PC-3 (cell line): ENCODE measurements around the gene CMSS1. TPM values are rescaled to one million over a fixed set of nuclear protein-coding genes. Genes with fewer than 3 reads are reported as not detected.

Experiments
- ATAC-seq: fragments of 200-7000 bp; cut with Tn5 transposase; 2 replicates; pipeline ENCODE4 v1.9.1; 2020; ENCODE audit warnings: mild to moderate bottlenecking, moderate library complexity
- BruUV-seq: library from RNA; stranded (reverse); fragments of 400-500 nt; replicated peaks from 2 replicates; lab custom pipeline; 2021; lab: Mats Ljungman, UMichigan
- CTCF ChIA-PET: fragments of 300-600 bp; sonication (Branson Sonifier 250); formaldehyde crosslinking; loops from one replicate; lab custom pipeline; 2022; ENCODE audit warnings: antibody characterized with exemption; lab: Charles Lee
- POLR2A ChIA-PET: fragments of 300-600 bp; sonication (Branson Sonifier 250); formaldehyde crosslinking; loops from one replicate; lab custom pipeline; 2022; ENCODE audit warnings: antibody characterized with exemption; ENCODE audit not compliant: unreplicated experiment; lab: Charles Lee
- DNase-seq: peaks from one replicate; pipeline ENCODE4 v3.0.0-alpha.2; 2015
- H2AFZ ChIP-seq: fragments of 300-600 bp; sonication (generic); 2 replicates; pipeline ENCODE4 v1.6.0; 2016; ENCODE audit warnings: antibody characterized with exemption, low read length
- H3F3A ChIP-seq: fragments of 300-600 bp; sonication (generic); one replicate; pipeline ENCODE4 v1.6.0; 2017; ENCODE audit warnings: antibody characterized with exemption, low read length, control low read depth, mild to moderate bottlenecking; ENCODE audit not compliant: unreplicated experiment
- H3K27ac ChIP-seq: fragments of 300-600 bp; sonication (generic); 2 replicates; pipeline ENCODE4 v1.5.1; 2016; ENCODE audit warnings: mild to moderate bottlenecking, low read length
- H3K27me3 ChIP-seq: fragments of 300-600 bp; sonication (generic); 2 replicates; pipeline ENCODE4 v1.6.1; 2016; ENCODE audit warnings: low read length, mixed read lengths
- H3K36me3 ChIP-seq: fragments of 300-600 bp; sonication (generic); 2 replicates; pipeline ENCODE4 v1.6.1; 2016; ENCODE audit warnings: low read depth, mixed run types, low read length, mixed read lengths
- H3K4me1 ChIP-seq: fragments of 300-600 bp; sonication (generic); 2 replicates; pipeline ENCODE4 v1.5.1; 2016; ENCODE audit warnings: low read length; ENCODE audit not compliant: insufficient read depth
- H3K4me2 ChIP-seq: fragments of 300-600 bp; sonication (generic); 2 replicates; pipeline ENCODE4 v1.6.0; 2016; ENCODE audit warnings: low read length
- H3K4me3 ChIP-seq: fragments of 300-600 bp; sonication (generic); 2 replicates; pipeline ENCODE4 v1.5.1; 2016; ENCODE audit warnings: mild to moderate bottlenecking, low read length, mixed read lengths
- H3K79me2 ChIP-seq: fragments of 300-600 bp; sonication (generic); 2 replicates; pipeline ENCODE4 v1.6.1; 2017; ENCODE audit warnings: low read length, mixed read lengths
- H3K9ac ChIP-seq: fragments of 300-600 bp; sonication (generic); 2 replicates; pipeline ENCODE4 v1.6.0; 2016; ENCODE audit warnings: mild to moderate bottlenecking, low read length
- H3K9me2 ChIP-seq: fragments of 300-600 bp; sonication (generic); replicated peaks from 2 replicates; pipeline ENCODE4 v1.6.1; 2016; ENCODE audit warnings: mixed run types, low read length, mixed read lengths
- H3K9me3 ChIP-seq: fragments of 300-600 bp; sonication (generic); 2 replicates; pipeline ENCODE4 v1.6.1; 2016; ENCODE audit warnings: low read length, mixed read lengths
- H4K20me1 ChIP-seq: fragments of 300-600 bp; sonication (generic); 2 replicates; pipeline ENCODE4 v1.6.1; 2016; ENCODE audit warnings: low read length, mixed read lengths
- EZH2 ChIP-seq: fragments of 300-600 bp; sonication (generic); IDR thresholded peaks from one replicate; pipeline ENCODE4 v1.6.1; 2017; ENCODE audit warnings: antibody characterized with exemption, mild to moderate bottlenecking, low read length; ENCODE audit not compliant: unreplicated experiment
- EZH2phosphoT487 ChIP-seq: fragments of 300-600 bp; sonication (generic); IDR thresholded peaks from 2 replicates; pipeline ENCODE4 v1.6.1; 2018; ENCODE audit warnings: mild to moderate bottlenecking, antibody characterized with exemption, low read length, borderline replicate concordance
- intact Hi-C: fragments of 100-400 bp; cut with micrococcal nuclease; formaldehyde crosslinking; loops from 2 replicates; pipeline ENCODE4 v1.9.0; 2023
- total RNA-seq: library from RNA; depleted of rRNA; stranded (reverse); fragments of >200 nt; gene quantifications from 2 replicates; pipeline ENCODE4 v1.2.3, GENCODE V29; 2014
- TF ChIP-seq, protein P1 (sequence below): fragments of 300-600 bp; sonication (generic); conservative IDR thresholded peaks from 2 replicates; pipeline ENCODE4 v1.5.1; 2017; ENCODE audit warnings: antibody characterized with exemption, low read depth, mild to moderate bottlenecking, low read length

Gene CMSS1
- total RNA-seq, 1 experiment from 2014 or later = 63.1 TPM

DNA sequence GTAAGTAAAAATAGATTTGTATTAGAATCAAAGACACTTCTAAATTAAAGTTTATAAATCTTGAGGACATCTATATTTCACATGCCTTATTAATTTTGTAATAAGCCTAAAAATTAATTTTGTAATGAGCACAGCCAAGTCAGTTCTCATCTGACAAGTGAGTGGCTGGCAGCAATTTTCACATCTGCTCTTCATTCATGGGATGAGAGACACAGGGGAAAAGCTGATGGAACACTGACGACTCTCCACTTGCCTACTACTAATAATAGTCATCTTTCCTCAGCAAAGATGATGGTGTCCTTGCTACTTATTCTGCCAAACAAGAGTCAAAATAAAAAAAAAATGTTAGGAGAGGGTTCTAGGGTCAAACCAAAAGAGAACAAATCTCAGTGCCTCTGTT, 14.4 kb upstream of the CMSS1 start:
- no peaks in the 10 kb centered on the region for H3K79me2 ChIP-seq
- H3K9me2 ChIP-seq = no peaks in the 10 kb centered on the region
- H3K9me3 ChIP-seq = peaks cover 21% of the 10 kb centered on the region
- DNase-seq (no peak), ATAC-seq (no peak)
- no TSS peak for BruUV-seq
- H2AFZ ChIP-seq = no peak overlapping the region
- ChIA-PET POLR2A (no interaction called here), CTCF (no interaction called here)
- H4K20me1 ChIP-seq = no peaks in the 10 kb centered on the region
- no peaks in the 10 kb centered on the region for H3K4me1 ChIP-seq
- no peak overlapping the region for H3K4me3 ChIP-seq
- no peaks in the 10 kb centered on the region for H3F3A ChIP-seq
- peaks cover 12% of the 10 kb centered on the region; the same call in 1 of the 2 replicates for H3K36me3 ChIP-seq
- no peak for TF ChIP-seq EZH2
- TF ChIP-seq, protein P1, sequence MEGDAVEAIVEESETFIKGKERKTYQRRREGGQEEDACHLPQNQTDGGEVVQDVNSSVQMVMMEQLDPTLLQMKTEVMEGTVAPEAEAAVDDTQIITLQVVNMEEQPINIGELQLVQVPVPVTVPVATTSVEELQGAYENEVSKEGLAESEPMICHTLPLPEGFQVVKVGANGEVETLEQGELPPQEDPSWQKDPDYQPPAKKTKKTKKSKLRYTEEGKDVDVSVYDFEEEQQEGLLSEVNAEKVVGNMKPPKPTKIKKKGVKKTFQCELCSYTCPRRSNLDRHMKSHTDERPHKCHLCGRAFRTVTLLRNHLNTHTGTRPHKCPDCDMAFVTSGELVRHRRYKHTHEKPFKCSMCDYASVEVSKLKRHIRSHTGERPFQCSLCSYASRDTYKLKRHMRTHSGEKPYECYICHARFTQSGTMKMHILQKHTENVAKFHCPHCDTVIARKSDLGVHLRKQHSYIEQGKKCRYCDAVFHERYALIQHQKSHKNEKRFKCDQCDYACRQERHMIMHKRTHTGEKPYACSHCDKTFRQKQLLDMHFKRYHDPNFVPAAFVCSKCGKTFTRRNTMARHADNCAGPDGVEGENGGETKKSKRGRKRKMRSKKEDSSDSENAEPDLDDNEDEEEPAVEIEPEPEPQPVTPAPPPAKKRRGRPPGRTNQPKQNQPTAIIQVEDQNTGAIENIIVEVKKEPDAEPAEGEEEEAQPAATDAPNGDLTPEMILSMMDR = no peak
- TF ChIP-seq EZH2phosphoT487 = no peak
- intact Hi-C loops = loop anchor here (1.0 kb wide), 1 partner anchor 14 kb away; no protein-coding TSS in a partner anchor
- no peak overlapping the region for H3K4me2 ChIP-seq
- no peak overlapping the region for H3K27ac ChIP-seq
- H3K27me3 ChIP-seq = no peaks in the 10 kb centered on the region
- H3K9ac ChIP-seq = no peak overlapping the region

DNA sequence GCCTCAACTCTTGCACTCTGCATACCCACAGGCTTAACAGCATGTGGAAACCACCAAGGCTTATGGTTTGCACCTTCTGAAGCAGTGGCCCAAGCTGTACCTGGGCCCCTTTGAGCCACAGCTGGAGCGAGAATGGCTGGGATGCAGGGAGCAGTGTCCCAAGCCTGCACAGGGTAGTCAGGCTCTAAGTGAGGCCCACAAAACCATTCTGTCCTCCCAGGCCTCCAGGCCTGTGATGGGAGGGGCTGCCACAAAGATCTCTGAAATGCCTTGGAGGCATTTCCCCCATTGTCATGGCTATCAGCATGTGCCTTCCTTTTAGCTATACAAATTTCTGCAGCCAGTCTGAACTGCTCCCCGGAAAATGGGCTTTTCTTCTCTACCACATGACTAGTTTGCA, 12.5 kb upstream of the CMSS1 start:
- TF ChIP-seq EZH2phosphoT487 (no peak), EZH2 (no peak)
- TF ChIP-seq, protein P1 = no peak
- H3K4me1 ChIP-seq = no peaks in the 10 kb centered on the region
- CTCF ChIA-PET = no interaction called here
- H2AFZ ChIP-seq = no peak overlapping the region
- H3K79me2 ChIP-seq = no peaks in the 10 kb centered on the region
- no peaks in the 10 kb centered on the region for H4K20me1 ChIP-seq
- peaks cover 12% of the 10 kb centered on the region; the same call in 1 of the 2 replicates for H3K36me3 ChIP-seq
- no peak overlapping the region for H3K9ac ChIP-seq
- POLR2A ChIA-PET = no interaction called here
- ATAC-seq = no peak
- no peak overlapping the region for H3K27ac ChIP-seq
- H3K4me2 ChIP-seq = no peak overlapping the region
- H3K27me3 ChIP-seq = no peaks in the 10 kb centered on the region
- no peaks in the 10 kb centered on the region for H3F3A ChIP-seq
- no peaks in the 10 kb centered on the region for H3K9me2 ChIP-seq
- BruUV-seq = no TSS peak
- DNase-seq = no peak
- intact Hi-C loops = no loop called here
- H3K9me3 ChIP-seq = peaks cover 21% of the 10 kb centered on the region
- no peak overlapping the region for H3K4me3 ChIP-seq

DNA sequence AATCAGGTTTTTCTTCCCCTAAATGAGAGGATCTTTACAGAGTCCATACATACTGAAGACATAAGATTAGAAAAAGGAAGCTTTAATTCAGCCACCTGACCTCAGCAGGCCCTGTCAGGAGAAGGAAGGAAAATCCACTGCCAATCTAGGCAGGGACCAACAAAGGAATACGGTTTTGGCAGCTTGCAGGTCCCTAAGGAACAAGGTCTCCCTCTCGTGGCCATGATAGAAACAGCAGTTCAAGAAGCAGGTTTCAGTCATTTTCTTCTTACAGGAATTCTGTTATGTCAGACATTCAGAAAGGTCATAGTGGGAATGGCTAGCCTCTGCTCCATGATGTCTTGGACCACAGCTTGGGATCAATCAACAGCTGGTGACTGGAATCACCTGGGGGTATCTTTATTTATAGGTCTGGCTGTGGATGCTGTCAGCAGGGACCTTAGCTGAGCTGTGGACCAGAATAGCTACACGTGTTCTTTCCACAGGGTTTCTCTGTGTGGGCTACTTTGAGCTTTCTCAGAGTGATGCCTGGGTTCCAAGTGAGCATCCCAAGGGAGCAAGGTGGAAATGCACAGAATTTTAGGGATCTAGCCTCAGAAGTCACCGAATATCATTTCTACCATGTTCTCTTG, 9.4 kb upstream of the CMSS1 start:
- H2AFZ ChIP-seq = no peak overlapping the region
- no peaks in the 10 kb centered on the region for H3F3A ChIP-seq
- H3K27ac ChIP-seq = no peak overlapping the region
- no TSS peak for BruUV-seq
- H3K9ac ChIP-seq = no peak overlapping the region
- peak; percentile 78 for DNase-seq
- H3K9me3 ChIP-seq = peaks cover 21% of the 10 kb centered on the region
- H3K4me3 ChIP-seq = no peak overlapping the region
- intact Hi-C loops = no loop called here
- CTCF ChIA-PET = interaction anchor here (0.6 kb wide), 1 partner anchor 16 kb away, joined by 3 read pairs; no protein-coding TSS in a partner anchor
- POLR2A ChIA-PET = interaction anchor here (0.6 kb wide), 1 partner anchor 250 kb away, joined by 3 read pairs; no protein-coding TSS in a partner anchor
- H3K4me1 ChIP-seq = no peaks in the 10 kb centered on the region
- peak; percentile 45 for ATAC-seq
- H3K36me3 ChIP-seq = peaks cover 12% of the 10 kb centered on the region; the same call in 1 of the 2 replicates
- H3K4me2 ChIP-seq = no peak overlapping the region
- no peaks in the 10 kb centered on the region for H3K79me2 ChIP-seq
- H4K20me1 ChIP-seq = no peaks in the 10 kb centered on the region
- TF ChIP-seq, protein P1 = peak; percentile 90
- TF ChIP-seq EZH2 (no peak), EZH2phosphoT487 (no peak)
- H3K27me3 ChIP-seq = no peaks in the 10 kb centered on the region
- H3K9me2 ChIP-seq = no peaks in the 10 kb centered on the region
